GM21723 (cell line): ENCODE results near the gene PAAF1.
A peak's percentile ranks its signal among the peaks of the same experiment; 100 is the strongest.

Source experiments
- ATAC-seq: cut with Tn5 transposase; IDR thresholded peaks from one replicate; pipeline ENCODE4 v1.9.1; 2021; ENCODE audit warnings: mild to moderate bottlenecking, moderate library complexity; ENCODE audit not compliant: unreplicated experiment

The PAAF1 gene

GRCh38 chr11:73944901-73945300 lies 68.1 kb downstream of the PAAF1 start:
- ATAC-seq: no peak

DNA sequence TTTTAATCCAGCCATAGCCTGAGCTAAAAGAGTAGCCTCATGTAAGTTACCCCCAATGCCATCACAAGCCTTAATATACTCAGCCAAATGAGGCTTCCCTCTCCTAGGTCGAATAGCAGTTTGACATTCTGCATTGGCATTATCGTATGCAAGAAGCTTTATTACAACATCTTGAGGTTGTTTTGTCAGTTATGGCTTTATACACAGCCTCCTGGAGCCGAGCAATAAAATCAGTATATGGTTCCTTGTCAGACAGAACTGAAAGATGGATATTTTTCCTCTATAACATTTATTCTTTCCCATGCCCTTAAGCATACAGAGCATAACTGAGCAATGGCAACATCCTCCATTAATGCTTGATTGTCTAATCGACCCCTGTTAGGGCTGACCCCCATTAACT lies 68.6 kb downstream of the PAAF1 start:
- ATAC-seq: no peak

GRCh38 chr11:73946798-73947458 lies 70.1 kb downstream of the PAAF1 start:
- no peak for ATAC-seq

- ATAC-seq: no peak
Measured at GRCh38 chr11:73949246-73949645, 72.4 kb downstream of the PAAF1 start.

- ATAC-seq: no peak
Measured at GRCh38 chr11:73949912-73950311, 73.1 kb downstream of the PAAF1 start.

GRCh38 chr11:73950869-73951710 lies 74.3 kb downstream of the PAAF1 start, which contains the start of gene DNAJB13:
DNAJB13 (plus strand) TSS chr11:73951026; CDS start chr11:73951070, 44 bp downstream.
- ATAC-seq: peak; percentile 75

- ATAC-seq: no peak
Measured at GRCh38 chr11:73951797-73952196, 75.0 kb downstream of the PAAF1 start.

DNA sequence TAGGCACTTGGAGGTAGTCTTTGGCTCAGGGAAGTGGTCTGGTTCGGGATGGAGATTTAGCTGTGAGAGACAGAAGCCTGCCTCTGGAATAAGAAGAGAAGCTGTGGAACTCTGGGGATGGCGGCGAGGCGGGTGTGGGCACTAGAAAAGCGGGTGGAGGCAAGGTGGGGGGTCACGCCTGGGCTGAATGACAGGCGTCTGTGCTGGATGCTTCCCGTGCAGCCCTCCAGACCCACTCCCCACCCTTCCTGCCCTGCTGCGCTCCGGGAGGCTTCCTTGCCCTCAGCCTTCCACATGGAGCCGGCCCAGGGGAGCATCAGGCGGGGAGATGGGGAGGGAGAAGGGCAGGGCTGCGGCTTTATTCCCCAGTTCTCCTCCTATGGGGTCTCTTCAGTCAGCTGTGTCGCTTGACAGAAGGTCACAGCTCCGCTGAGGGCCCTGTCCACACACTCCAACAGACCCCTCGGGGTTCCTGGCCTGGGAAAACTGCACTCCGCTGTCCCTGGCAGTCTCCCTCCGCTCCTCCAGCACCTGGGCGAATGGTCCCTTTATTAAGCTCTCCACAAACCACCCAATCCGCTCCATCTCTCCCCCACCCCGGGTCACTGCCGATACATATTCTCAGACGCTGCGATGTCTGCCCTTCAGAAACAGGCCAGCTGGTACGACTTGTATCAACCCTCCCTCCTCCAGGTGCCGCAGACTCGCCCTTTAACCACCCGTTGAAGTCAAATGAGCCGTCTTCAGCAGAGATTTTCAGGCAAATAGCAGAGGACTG lies 80.3 kb downstream of the PAAF1 start:
- no peak for ATAC-seq

DNA sequence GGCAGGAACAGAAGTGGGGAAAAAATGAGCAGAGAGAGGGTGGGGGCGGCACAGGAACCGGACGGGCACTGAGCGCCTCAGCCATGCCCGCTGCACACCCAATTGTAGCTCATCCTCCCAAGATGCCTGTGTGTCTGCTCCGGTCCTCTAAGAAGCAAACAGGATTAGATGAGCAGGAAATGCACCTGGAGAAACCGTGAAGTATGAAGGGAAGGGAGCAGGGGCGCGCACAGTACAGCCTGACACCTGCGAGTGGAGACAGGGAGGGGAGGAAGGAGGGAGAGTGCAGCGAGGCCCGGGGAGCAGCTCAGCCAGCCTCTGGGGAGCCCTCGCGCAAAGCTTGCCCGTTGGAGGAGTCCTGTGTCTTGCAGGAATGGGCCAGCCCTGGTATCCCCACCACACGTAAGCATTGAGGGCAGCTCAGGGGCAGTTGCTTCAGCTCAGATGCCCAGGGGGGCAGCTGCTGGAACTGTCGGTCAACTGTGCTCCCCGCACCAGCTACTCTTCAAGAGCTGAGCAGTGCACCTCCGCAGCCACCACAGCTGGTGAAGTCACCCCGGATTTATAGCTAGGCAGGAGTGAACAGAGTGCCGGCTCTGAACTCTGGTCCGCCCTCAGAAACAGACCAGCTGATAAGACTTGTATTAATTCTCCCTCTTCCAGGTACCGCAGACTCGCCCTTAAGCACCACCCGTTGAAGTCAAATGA lies 81.0 kb downstream of the PAAF1 start:
- ATAC-seq: no peak

DNA sequence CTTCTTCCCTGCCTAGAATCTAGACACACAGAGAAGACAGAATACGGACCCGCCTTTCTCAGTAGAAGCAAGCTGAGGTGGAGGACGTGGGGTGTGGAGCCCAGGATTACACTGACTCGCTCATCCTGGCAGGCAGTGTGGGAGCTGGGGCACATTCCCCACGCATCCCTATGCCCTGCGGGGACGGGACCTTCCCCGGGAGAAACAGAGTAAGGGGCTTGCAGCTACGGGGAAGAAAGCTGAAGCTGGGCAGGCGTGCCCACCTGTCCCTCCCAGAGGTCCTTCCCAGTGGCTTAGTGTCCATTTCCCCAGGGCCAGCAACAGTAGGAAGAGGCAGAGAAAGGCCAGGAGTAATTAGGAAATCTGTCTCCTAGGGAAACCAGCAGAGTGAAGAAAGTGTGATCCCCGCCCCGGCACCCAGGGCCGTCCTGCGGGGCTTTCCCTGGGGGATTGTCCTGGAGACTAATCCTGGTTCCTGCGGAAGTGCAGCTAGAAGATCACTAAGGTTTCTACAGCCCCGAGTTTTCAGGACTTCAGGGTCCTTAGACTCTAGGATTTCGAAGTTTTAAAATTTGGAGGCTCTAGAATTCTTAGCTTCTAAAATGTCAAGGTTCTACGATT lies 81.8 kb downstream of the PAAF1 start:
- ATAC-seq: no peak

DNA sequence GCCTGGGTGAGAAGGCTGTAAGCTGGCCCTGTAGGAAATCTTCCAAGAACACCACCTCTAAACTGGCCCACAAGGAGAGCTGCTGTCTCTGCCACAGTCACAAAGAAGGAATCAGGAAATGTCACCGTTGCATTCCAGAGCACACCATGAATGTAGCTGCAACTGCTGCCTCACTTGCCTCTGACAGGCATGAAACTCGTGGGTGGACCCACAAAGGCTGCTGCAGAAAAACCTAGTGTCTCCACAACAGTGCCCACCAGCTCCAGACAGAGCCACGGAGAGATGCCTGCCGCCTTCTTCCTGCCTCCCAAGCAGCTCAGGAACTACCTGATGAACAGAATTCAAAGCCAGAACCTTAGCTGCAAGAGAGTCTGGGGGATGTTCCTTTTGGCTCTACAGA lies 84.5 kb downstream of the PAAF1 start:
- ATAC-seq: no peak

DNA sequence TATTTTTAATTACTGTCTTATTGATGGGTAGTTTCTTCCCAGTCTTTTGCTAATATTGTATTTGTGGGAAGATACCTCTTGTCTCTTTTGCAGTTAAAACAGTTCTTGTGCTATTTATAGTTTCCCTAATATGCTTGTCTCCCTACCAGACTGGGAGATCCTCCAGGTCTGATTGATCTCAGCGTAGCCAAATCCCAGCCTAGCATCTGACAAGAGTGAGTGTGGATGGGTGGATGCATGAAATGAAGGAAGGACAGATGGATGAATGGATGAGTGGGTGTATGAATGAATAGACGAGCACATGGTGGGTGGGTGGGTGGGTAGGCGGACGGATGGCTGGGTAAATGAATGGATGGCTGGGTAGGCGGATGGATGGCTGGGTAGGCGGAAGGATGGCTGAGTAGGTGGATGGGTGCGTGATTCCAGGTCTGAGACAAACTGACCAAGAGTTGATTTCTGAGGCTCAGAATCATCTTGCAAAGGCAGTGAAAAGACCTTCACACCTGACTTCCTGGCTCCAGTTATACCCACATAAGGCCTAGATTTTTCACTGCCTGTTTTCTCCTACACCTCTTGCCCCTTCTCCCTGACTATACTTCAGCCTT lies 85.4 kb downstream of the PAAF1 start:
- no peak for ATAC-seq

DNA sequence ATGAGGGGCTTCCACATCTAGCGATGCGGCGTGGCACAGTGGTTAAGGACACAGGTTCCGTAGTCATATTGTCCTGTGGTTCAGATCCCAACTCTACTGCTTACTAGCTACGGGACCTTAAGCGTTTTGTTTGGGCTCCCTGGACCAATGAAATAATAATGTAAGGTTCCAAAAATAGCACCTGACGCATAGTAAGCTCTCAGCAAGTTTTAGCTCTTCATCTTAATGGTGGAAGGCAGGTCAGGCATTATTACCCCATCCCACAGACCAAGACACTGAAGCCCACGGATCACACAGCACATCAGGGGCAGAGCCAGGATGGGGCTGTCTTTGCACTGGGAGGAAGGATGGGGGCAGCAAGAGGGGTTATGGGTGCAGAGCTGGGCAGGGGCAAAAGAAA lies 87.1 kb downstream of the PAAF1 start:
- no peak for ATAC-seq

DNA sequence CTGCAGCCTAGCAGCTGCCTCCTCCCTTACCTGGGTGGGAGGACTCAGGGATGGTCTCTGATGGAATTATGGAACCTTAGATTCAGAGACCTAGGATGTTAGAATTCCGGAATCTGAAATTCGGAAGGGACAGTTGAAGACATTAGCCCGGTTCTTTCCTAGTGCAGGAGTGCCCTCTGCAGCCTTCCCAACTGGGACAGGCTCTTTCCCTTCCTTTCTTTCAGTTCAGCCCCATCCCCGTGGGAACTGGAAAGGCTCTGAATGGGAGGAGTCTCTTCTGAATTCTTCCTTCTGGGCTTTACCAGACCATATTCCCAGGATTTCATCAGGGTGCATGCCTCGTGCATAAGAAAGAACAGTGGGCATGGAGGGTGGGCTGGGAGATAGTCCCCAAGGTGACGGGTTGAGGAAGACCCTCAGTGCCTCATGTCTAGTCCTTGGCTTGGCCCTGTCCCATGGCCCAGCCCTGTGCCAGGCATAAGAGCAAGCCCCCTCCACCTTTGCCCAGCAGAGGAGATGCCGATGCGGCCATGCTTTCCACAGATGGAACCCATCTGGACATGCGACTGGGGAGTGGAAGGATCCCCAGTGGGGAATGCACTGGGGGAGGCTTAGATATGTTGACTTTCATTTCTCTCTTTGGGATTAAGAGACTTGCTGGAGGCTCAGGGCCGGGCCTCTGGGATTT lies 88.4 kb downstream of the PAAF1 start:
- ATAC-seq: no peak

- ATAC-seq: no peak
Measured at GRCh38 chr11:73965764-73966121, 88.9 kb downstream of the PAAF1 start.

DNA sequence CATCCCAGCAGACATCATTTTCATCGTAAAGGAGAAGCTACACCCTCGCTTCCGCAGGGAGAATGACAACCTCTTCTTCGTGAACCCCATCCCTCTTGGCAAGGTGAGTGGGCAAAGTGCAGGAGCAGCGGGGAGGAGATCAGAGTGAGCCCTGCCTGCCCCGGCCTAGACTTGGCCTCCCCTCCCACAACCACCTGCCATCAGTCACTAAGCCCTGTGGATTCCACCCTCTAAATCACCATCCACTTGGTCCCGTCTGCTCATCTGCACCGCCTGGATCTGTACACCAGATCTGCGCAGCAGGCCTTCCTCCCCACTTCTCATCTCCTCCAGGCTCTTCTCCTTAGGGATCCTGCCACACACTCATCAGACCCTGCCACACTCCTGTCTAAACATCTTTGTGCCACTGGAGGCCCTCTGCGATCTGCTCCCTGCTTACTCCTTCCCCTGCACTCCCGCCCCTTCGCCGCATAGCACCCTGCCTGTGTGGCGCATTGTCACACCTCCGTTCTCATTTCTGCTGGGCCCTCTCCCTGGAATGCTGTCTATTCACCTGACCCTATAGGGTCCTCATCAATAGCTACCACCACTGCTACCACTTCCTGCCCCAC lies 91.7 kb downstream of the PAAF1 start:
- ATAC-seq: no peak

DNA sequence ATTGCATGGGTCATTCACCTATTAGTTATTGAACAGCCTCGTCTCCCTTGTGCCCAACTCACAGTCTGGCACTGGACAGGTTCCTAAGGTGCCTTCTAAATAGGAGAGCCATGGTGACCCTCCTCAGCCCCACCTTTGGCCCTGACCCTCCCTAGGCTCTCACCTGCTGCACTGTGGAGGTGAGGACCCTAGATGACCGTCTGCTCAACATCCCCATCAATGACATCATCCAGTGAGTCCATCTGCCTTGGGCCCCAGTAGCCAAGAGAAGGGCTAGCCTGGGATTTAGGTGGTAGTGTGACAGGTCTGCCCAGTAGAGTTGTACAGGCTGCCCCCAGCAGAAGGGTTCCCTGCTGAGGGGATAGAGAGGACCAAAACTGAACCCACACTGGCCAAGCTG lies 92.3 kb downstream of the PAAF1 start:
- no peak for ATAC-seq

- ATAC-seq: no peak
Measured at GRCh38 chr11:73969991-73970800, 93.4 kb downstream of the PAAF1 start.
